PC-9 (cell line): Measurements from ENCODE around the gene THOC7. TPM values are rescaled to one million over a fixed set of nuclear protein-coding genes. Genes with fewer than 3 reads are reported as not detected.

Experiments
- BruUV-seq: library from RNA; stranded (reverse); fragments of 400-500 nt; replicated peaks from 2 replicates; lab custom pipeline; 2021; lab: Mats Ljungman, UMichigan
- CTCF ChIA-PET: fragments of 300-600 bp; sonication (Branson Sonifier 250); formaldehyde crosslinking; loops from one replicate; lab custom pipeline; 2022; ENCODE audit warnings: antibody characterized with exemption; lab: Charles Lee
- POLR2A ChIA-PET: fragments of 300-600 bp; sonication (Branson Sonifier 250); formaldehyde crosslinking; loops from one replicate; lab custom pipeline; 2022; ENCODE audit warnings: antibody characterized with exemption; ENCODE audit not compliant: unreplicated experiment; lab: Charles Lee
- DNase-seq, 2 experiments: peaks; one replicate each; pipeline versions ENCODE4 v3.0.0 to v3.0.0-alpha.2; 2015 to 2022; ENCODE audit warnings: mixed read lengths in 1 of 2
- H2AFZ ChIP-seq: fragments of 200-600 bp; sonication (generic); 2 replicates; pipeline ENCODE4 v1.8.1; 2017; ENCODE audit warnings: antibody characterized with exemption
- H3F3A ChIP-seq: fragments of 200-600 bp; sonication (generic); 2 replicates; pipeline ENCODE4 v1.8.1; 2017; ENCODE audit warnings: antibody characterized with exemption, mild to moderate bottlenecking, low read depth; ENCODE audit not compliant: insufficient read depth
- H3K27ac ChIP-seq: fragments of 200-600 bp; sonication (generic); 2 replicates; pipeline ENCODE4 v1.6.1; 2016; ENCODE audit warnings: mixed run types
- H3K27me3 ChIP-seq: fragments of 200-600 bp; sonication (generic); 2 replicates; pipeline ENCODE4 v1.6.1; 2016; ENCODE audit warnings: low read depth, mixed run types; ENCODE audit not compliant: insufficient read depth
- H3K36me3 ChIP-seq: fragments of 200-600 bp; sonication (generic); 2 replicates; pipeline ENCODE4 v1.6.1; 2016; ENCODE audit warnings: low read depth, mixed run types
- H3K4me1 ChIP-seq: fragments of 200-600 bp; sonication (generic); replicated peaks from 2 replicates; pipeline ENCODE4 v1.6.1; 2016; ENCODE audit warnings: mixed run types; ENCODE audit not compliant: insufficient read depth
- H3K4me2 ChIP-seq: fragments of 200-600 bp; sonication (generic); 2 replicates; pipeline ENCODE4 v1.6.1; 2017; ENCODE audit warnings: mixed run types
- H3K4me3 ChIP-seq: fragments of 200-600 bp; sonication (generic); 2 replicates; pipeline ENCODE4 v1.6.1; 2016; ENCODE audit warnings: mixed run types
- H3K79me2 ChIP-seq: fragments of 200-600 bp; sonication (generic); 2 replicates; pipeline ENCODE4 v1.6.1; 2017; ENCODE audit warnings: low read depth, mixed run types
- H3K9me2 ChIP-seq: fragments of 200-600 bp; sonication (generic); 2 replicates; pipeline ENCODE4 v1.8.1; 2017; ENCODE audit warnings: mild to moderate bottlenecking; ENCODE audit not compliant: insufficient read depth
- H3K9me3 ChIP-seq: fragments of 200-600 bp; sonication (generic); 2 replicates; pipeline ENCODE4 v1.8.1; 2016; ENCODE audit warnings: low read depth; ENCODE audit not compliant: insufficient read depth
- H4K20me1 ChIP-seq: fragments of 200-600 bp; sonication (generic); 2 replicates; pipeline ENCODE4 v1.8.1; 2017; ENCODE audit not compliant: insufficient read depth
- EZH2 ChIP-seq: fragments of 200-600 bp; sonication (generic); IDR thresholded peaks from 2 replicates; pipeline ENCODE4 v1.8.0; 2017; ENCODE audit warnings: antibody characterized with exemption, low read depth
- intact Hi-C: fragments of 100-400 bp; cut with micrococcal nuclease; formaldehyde crosslinking; loops from one replicate; pipeline ENCODE4 v1.10.0; 2022; ENCODE audit not compliant: unreplicated experiment
- total RNA-seq: library from RNA; stranded (reverse); gene quantifications from 2 replicates; pipeline ENCODE4 v1.2.3, GENCODE V29; 2021
- TF ChIP-seq, protein P1 (sequence below): fragments of 200-600 bp; sonication (generic); conservative IDR thresholded peaks from 2 replicates; pipeline ENCODE4 v1.6.1; 2017; ENCODE audit warnings: mixed run types, antibody characterized with exemption, mild to moderate bottlenecking, moderate library complexity

The THOC7 gene
- total RNA-seq, 1 experiment from 2014 or later: 94.3 TPM

- intact Hi-C loops: loop anchor here (5.0 to 10.0 kb wide), 3 partner anchors 52 to 1595 kb away; no protein-coding TSS in a partner anchor
- peaks cover 26% of the 10 kb centered on the region for H3K4me1 ChIP-seq
- no peak for DNase-seq
- no TSS peak for BruUV-seq
- H3K27ac ChIP-seq: no peak overlapping the region
- ChIA-PET CTCF (no interaction called here), POLR2A (interaction anchor here (0.6 kb wide), 1 partner anchor 10 kb away, joined by 3 read pairs; no protein-coding TSS in a partner anchor)
- no peak overlapping the region for H2AFZ ChIP-seq
- peaks cover 16% of the 10 kb centered on the region for H3K79me2 ChIP-seq
- no peaks in the 10 kb centered on the region for H3K9me2 ChIP-seq
- peaks cover 4% of the 10 kb centered on the region; the same call in 1 of the 2 replicates for H3F3A ChIP-seq
- no peaks in the 10 kb centered on the region for H3K27me3 ChIP-seq
- TF ChIP-seq, protein P1, sequence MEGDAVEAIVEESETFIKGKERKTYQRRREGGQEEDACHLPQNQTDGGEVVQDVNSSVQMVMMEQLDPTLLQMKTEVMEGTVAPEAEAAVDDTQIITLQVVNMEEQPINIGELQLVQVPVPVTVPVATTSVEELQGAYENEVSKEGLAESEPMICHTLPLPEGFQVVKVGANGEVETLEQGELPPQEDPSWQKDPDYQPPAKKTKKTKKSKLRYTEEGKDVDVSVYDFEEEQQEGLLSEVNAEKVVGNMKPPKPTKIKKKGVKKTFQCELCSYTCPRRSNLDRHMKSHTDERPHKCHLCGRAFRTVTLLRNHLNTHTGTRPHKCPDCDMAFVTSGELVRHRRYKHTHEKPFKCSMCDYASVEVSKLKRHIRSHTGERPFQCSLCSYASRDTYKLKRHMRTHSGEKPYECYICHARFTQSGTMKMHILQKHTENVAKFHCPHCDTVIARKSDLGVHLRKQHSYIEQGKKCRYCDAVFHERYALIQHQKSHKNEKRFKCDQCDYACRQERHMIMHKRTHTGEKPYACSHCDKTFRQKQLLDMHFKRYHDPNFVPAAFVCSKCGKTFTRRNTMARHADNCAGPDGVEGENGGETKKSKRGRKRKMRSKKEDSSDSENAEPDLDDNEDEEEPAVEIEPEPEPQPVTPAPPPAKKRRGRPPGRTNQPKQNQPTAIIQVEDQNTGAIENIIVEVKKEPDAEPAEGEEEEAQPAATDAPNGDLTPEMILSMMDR: no peak
- no peak for TF ChIP-seq EZH2
- H3K4me2 ChIP-seq: no peak overlapping the region
- H3K4me3 ChIP-seq: no peak overlapping the region
- H3K9me3 ChIP-seq: no peaks in the 10 kb centered on the region
- H3K36me3 ChIP-seq: no peaks in the 10 kb centered on the region
- no peaks in the 10 kb centered on the region; the same call in 1 of the 2 replicates for H4K20me1 ChIP-seq
Observed at GRCh38 chr3:63910001-63910400, 46.4 kb upstream of the THOC7 start.

GRCh38 chr3:63909431-63909830 lies 45.8 kb upstream of the THOC7 start:
- no peak for TF ChIP-seq EZH2
- TF ChIP-seq, protein P1: no peak
- Histone ChIP-seq H3F3A (no peaks in the 10 kb centered on the region), H3K4me1 (peaks cover 20% of the 10 kb centered on the region), H3K4me3 (no peak overlapping the region), H3K9me3 (no peaks in the 10 kb centered on the region), H3K79me2 (peaks cover 11% of the 10 kb centered on the region), H4K20me1 (no peaks in the 10 kb centered on the region), H3K27ac (no peak overlapping the region), H3K36me3 (no peaks in the 10 kb centered on the region), H2AFZ (no peak overlapping the region), H3K9me2 (no peaks in the 10 kb centered on the region), H3K27me3 (no peaks in the 10 kb centered on the region), H3K4me2 (no peak overlapping the region)
- no peak for DNase-seq
- BruUV-seq: no TSS peak
- CTCF ChIA-PET: no interaction called here
- intact Hi-C loops: no loop called here
- POLR2A ChIA-PET: interaction anchor here (0.6 kb wide), 1 partner anchor 10 kb away, joined by 3 read pairs; no protein-coding TSS in a partner anchor

DNA sequence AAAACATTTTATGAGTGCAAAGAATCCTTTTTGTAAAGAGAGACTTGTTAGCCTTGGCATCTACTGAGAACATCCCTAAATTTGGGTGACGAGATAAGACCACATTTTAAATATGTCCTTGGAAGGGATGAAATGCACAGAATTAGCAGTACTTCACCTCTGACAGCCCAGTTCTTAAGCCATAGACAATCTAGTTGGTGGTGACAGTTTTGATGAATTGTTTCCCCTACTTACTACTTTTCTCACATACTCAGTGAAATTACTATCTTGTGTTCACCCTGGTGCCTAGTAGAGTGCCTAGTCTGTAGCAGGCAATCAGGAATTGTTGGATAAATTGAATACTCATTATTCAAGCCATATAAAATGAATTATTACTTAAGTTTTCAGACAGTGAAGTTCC lies 45.2 kb upstream of the THOC7 start:
- Histone ChIP-seq H4K20me1 (no peaks in the 10 kb centered on the region), H3K9me2 (no peaks in the 10 kb centered on the region), H3K9me3 (no peaks in the 10 kb centered on the region), H3K27me3 (no peaks in the 10 kb centered on the region), H3K4me1 (peaks cover 16% of the 10 kb centered on the region), H3K36me3 (no peaks in the 10 kb centered on the region), H3F3A (no peaks in the 10 kb centered on the region), H3K4me3 (no peak overlapping the region), H3K27ac (no peak overlapping the region), H3K4me2 (no peak overlapping the region), H3K79me2 (peaks cover 8% of the 10 kb centered on the region), H2AFZ (no peak overlapping the region)
- intact Hi-C loops: no loop called here
- BruUV-seq: no TSS peak
- CTCF ChIA-PET: no interaction called here
- TF ChIP-seq, protein P1: no peak
- TF ChIP-seq EZH2: no peak
- DNase-seq: no peak
- POLR2A ChIA-PET: no interaction called here
